Trophoblast cell (in vitro differentiated cells and primary cell): ENCODE data around the gene BAZ2A.

Experiments used
- DNase-seq, 2 donors: peaks; one replicate each; pipeline ENCODE4 v3.0.0-alpha.2; 2016
- H2AFZ ChIP-seq: 2 replicates; pipeline ENCODE4 v1.6.1; 2013; ENCODE audit warnings: low read length, moderate library complexity, mild to moderate bottlenecking; ENCODE audit not compliant: insufficient read depth, poor library complexity
- H2AK5ac ChIP-seq: 2 replicates; pipeline ENCODE4 v1.6.1; 2013; ENCODE audit warnings: mild to moderate bottlenecking, low read length
- H2BK120ac ChIP-seq: 2 replicates; pipeline ENCODE4 v1.6.1; 2013; ENCODE audit warnings: low read length, mild to moderate bottlenecking, moderate library complexity; ENCODE audit not compliant: insufficient read depth, poor library complexity
- H2BK12ac ChIP-seq: 2 replicates; pipeline ENCODE4 v1.6.1; 2013; ENCODE audit warnings: mild to moderate bottlenecking, low read length, moderate library complexity
- H2BK5ac ChIP-seq: 2 replicates; pipeline ENCODE4 v1.6.1; 2013; ENCODE audit warnings: low read length, low read depth, moderate library complexity, mild to moderate bottlenecking; ENCODE audit not compliant: poor library complexity
- H3K14ac ChIP-seq: 2 replicates; pipeline ENCODE4 v1.6.1; 2013; ENCODE audit warnings: mild to moderate bottlenecking, low read length
- H3K18ac ChIP-seq: 2 replicates; pipeline ENCODE4 v1.6.1; 2013; ENCODE audit warnings: mild to moderate bottlenecking, low read length
- H3K23ac ChIP-seq: 2 replicates; pipeline ENCODE4 v1.6.1; 2013; ENCODE audit warnings: low read length
- H3K27ac ChIP-seq: 2 replicates; pipeline ENCODE4 v1.5.1; 2013; ENCODE audit warnings: low read depth, mild to moderate bottlenecking, inconsistent platforms, low read length, moderate library complexity
- H3K27me3 ChIP-seq: 2 replicates; pipeline ENCODE4 v1.6.1; 2013; ENCODE audit warnings: inconsistent platforms, mild to moderate bottlenecking, low read length, moderate library complexity; ENCODE audit not compliant: insufficient read depth
- H3K36me3 ChIP-seq, 2 experiments: 1 replicate in 1 of 2; 2 replicates in 1 of 2; pipeline ENCODE4 v1.6.1; 2013; ENCODE audit warnings: low read length in 2 of 2, mild to moderate bottlenecking in 2 of 2, moderate library complexity in 1 of 2; ENCODE audit not compliant: insufficient read depth in 2 of 2, control insufficient read depth in 1 of 2
- H3K4ac ChIP-seq: 2 replicates; pipeline ENCODE4 v1.6.1; 2013; ENCODE audit warnings: low read depth, mild to moderate bottlenecking, low read length, moderate library complexity
- H3K4me1 ChIP-seq, 2 experiments: 1 replicate in 1 of 2; 2 replicates in 1 of 2; pipeline ENCODE4 v1.6.1; 2013; ENCODE audit warnings: low read length in 2 of 2, mild to moderate bottlenecking in 2 of 2, moderate library complexity in 1 of 2; ENCODE audit not compliant: insufficient read depth in 2 of 2, control insufficient read depth in 1 of 2
- H3K4me2 ChIP-seq: 2 replicates; pipeline ENCODE4 v1.6.1; 2013; ENCODE audit warnings: inconsistent platforms, mild to moderate bottlenecking, low read length, moderate library complexity
- H3K4me3 ChIP-seq: 2 replicates; pipeline ENCODE4 v1.5.1; 2013; ENCODE audit warnings: mild to moderate bottlenecking, low read depth, low read length, inconsistent platforms
- H3K79me1 ChIP-seq: one replicate; pipeline ENCODE4 v1.6.1; 2013; ENCODE audit warnings: low read length
- H3K79me2 ChIP-seq: 2 replicates; pipeline ENCODE4 v1.6.1; 2013; ENCODE audit warnings: low read length, mild to moderate bottlenecking; ENCODE audit not compliant: control insufficient read depth, insufficient read depth, poor library complexity
- H3K9ac ChIP-seq: 2 replicates; pipeline ENCODE4 v1.6.1; 2013; ENCODE audit warnings: mild to moderate bottlenecking, low read length
- H3K9me3 ChIP-seq: 2 replicates; pipeline ENCODE4 v1.6.1; 2013; ENCODE audit warnings: low read depth, mild to moderate bottlenecking, control low read depth, inconsistent platforms, low read length; ENCODE audit not compliant: insufficient read depth
- H4K12ac ChIP-seq: 2 replicates; pipeline ENCODE4 v1.6.1; 2013; ENCODE audit warnings: low read depth, mild to moderate bottlenecking, low read length, moderate library complexity
- H4K8ac ChIP-seq: 2 replicates; pipeline ENCODE4 v1.6.1; 2013; ENCODE audit warnings: low read depth, mild to moderate bottlenecking, low read length, moderate library complexity
- H4K91ac ChIP-seq: one replicate; pipeline ENCODE4 v1.6.1; 2013; ENCODE audit warnings: low read depth, mild to moderate bottlenecking, low read length, moderate library complexity
- WGBS: extraction: QIAGEN DNeasy Blood & Tissue Kit; methylation state at CpG from one replicate; pipeline ENCODE4 v1.1.7; 2013; ENCODE audit warnings: missing lambda C conversion rate; ENCODE audit not compliant: insufficient read length, insufficient coverage; ENCODE audit errors: extremely low coverage; 5-methylcytosine and 5-hydroxymethylcytosine counted together

BAZ2A gene

GRCh38 chr12:56634837-56635791, 5.0 kb upstream of the BAZ2A start:
- Histone ChIP-seq H3K4ac (peak overlapping the region; percentile 66), H3K4me2 (peak overlapping the region; percentile 83), H3K18ac (peak overlapping the region; percentile 62), H3K4me3 (peak overlapping the region; percentile 89), H2BK5ac (peak overlapping the region; percentile 75), H2BK120ac (peak overlapping the region; percentile 74), H3K27me3 (no peaks in the 10 kb centered on the region), H2AK5ac (peak overlapping the region; percentile 21), H4K91ac (peak overlapping the region; percentile 79), H3K79me2 (peaks cover 13% of the 10 kb centered on the region), H2BK12ac (peak overlapping the region; percentile 1), H3K9ac (peak overlapping the region; percentile 79), H4K8ac (peak overlapping the region; percentile 81), H3K9me3 (peaks cover 2% of the 10 kb centered on the region), H2AFZ (peak overlapping the region; percentile 48), H3K27ac (peak overlapping the region; percentile 86), H4K12ac (peak overlapping the region; percentile 75), H3K79me1 (peaks cover 23% of the 10 kb centered on the region), H3K23ac (no peak overlapping the region), H3K4me1 (peaks cover 10 to 25% of the 10 kb centered on the region in 2 experiments), H3K14ac (peak overlapping the region; percentile 88), H3K36me3 (peaks cover 17 to 24% of the 10 kb centered on the region in 2 experiments)
- WGBS = no CpG with 5 or more reads among the region's 47 CpGs
- peak; percentile 84 to 88 for DNase-seq

GRCh38 chr12:56634242-56634836, 4.2 kb upstream of the BAZ2A start:
- WGBS = no CpG with 5 or more reads among the region's 27 CpGs

GRCh38 chr12:56633468-56634241, 3.5 kb upstream of the BAZ2A start:
- H3K4me1 ChIP-seq = peaks cover 12 to 27% of the 10 kb centered on the region in 2 experiments
- peak overlapping the region; percentile 39 for H4K8ac ChIP-seq
- H2BK120ac ChIP-seq = peak overlapping the region; percentile 25
- H3K14ac ChIP-seq = no peak overlapping the region
- H3K4ac ChIP-seq = peak overlapping the region; percentile 65
- H3K23ac ChIP-seq = no peak overlapping the region
- peak in 1 of 2 donors; percentile 10 for DNase-seq
- H4K12ac ChIP-seq = peak overlapping the region; percentile 65
- WGBS = no CpG with 5 or more reads among the region's 12 CpGs
- peak overlapping the region; percentile 18 for H2AFZ ChIP-seq
- H4K91ac ChIP-seq = peak overlapping the region; percentile 16
- H3K79me2 ChIP-seq = peaks cover 24% of the 10 kb centered on the region
- peak overlapping the region; percentile 59 for H2BK5ac ChIP-seq
- peaks cover 2% of the 10 kb centered on the region for H3K9me3 ChIP-seq
- H3K4me2 ChIP-seq = peak overlapping the region; percentile 83
- H2AK5ac ChIP-seq = no peak overlapping the region
- no peak overlapping the region for H3K4me3 ChIP-seq
- no peak overlapping the region for H3K18ac ChIP-seq
- H3K27ac ChIP-seq = no peak overlapping the region
- peaks cover 5 to 10% of the 10 kb centered on the region in 2 experiments for H3K36me3 ChIP-seq
- H3K27me3 ChIP-seq = no peaks in the 10 kb centered on the region
- peak overlapping the region; percentile 15 for H2BK12ac ChIP-seq
- no peak overlapping the region for H3K9ac ChIP-seq
- H3K79me1 ChIP-seq = peaks cover 32% of the 10 kb centered on the region

More at GRCh38 chr12:56634242-56634836, 4.2 kb upstream of the BAZ2A start:
- Histone ChIP-seq H3K23ac (no peak overlapping the region), H4K91ac (peak overlapping the region; percentile 74), H2BK12ac (no peak overlapping the region), H2AFZ (peak overlapping the region; percentile 73), H3K27me3 (no peaks in the 10 kb centered on the region), H3K79me1 (peaks cover 29% of the 10 kb centered on the region), H3K4me2 (peak overlapping the region; percentile 83), H3K4ac (peak overlapping the region; percentile 66), H3K79me2 (peaks cover 20% of the 10 kb centered on the region), H2BK120ac (peak overlapping the region; percentile 73), H2BK5ac (peak overlapping the region; percentile 75), H4K8ac (peak overlapping the region; percentile 81), H4K12ac (peak overlapping the region; percentile 65), H3K9me3 (peaks cover 2% of the 10 kb centered on the region), H3K4me3 (peak overlapping the region; percentile 89), H2AK5ac (no peak overlapping the region), H3K14ac (peak overlapping the region; percentile 88), H3K36me3 (peaks cover 9 to 16% of the 10 kb centered on the region in 2 experiments), H3K4me1 (peaks cover 10 to 25% of the 10 kb centered on the region in 2 experiments), H3K18ac (peak overlapping the region; percentile 55), H3K9ac (peak overlapping the region; percentile 79), H3K27ac (peak overlapping the region; percentile 86)
- DNase-seq = peak; percentile 46 to 49
